HG03432 (cell line): ENCODE measurements around the gene TNIP3.
A peak's percentile ranks its signal among the peaks of the same experiment; 100 is the strongest.
"Not testable (repeated sequence)": the region's sequence is repeated elsewhere in the genome, so short reads cannot be mapped to it uniquely, and the experiment has no call there.

ENCODE experiments used
- ATAC-seq: cut with Tn5 transposase; IDR thresholded peaks from one replicate; pipeline ENCODE4 v1.9.1; 2021; ENCODE audit warnings: mild to moderate bottlenecking, moderate library complexity; ENCODE audit not compliant: unreplicated experiment

Gene TNIP3, protein sequence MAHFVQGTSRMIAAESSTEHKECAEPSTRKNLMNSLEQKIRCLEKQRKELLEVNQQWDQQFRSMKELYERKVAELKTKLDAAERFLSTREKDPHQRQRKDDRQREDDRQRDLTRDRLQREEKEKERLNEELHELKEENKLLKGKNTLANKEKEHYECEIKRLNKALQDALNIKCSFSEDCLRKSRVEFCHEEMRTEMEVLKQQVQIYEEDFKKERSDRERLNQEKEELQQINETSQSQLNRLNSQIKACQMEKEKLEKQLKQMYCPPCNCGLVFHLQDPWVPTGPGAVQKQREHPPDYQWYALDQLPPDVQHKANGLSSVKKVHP

DNA sequence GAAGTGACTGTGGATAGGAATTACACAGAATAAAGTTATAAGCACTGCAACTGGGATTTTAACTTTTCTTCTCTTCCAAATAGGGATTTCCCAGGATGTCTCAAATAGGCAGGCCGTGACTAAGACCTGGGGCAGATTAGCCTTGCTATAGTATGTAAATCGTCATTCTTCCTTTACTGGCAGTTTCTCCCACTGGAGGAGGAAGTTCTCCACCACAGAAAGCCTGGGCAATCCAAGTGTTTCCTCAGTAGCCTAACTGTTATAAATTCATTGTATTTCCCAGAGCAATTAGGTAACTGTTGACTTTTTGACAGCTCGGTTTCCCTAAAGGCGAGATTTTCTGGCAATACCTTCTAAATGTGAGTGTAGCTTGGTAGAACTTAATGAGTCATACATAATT, at the start of gene TNIP3:
TNIP3 (minus strand) TSS at position 31 of the 400 bp plus-strand sequence. CDS start 196 bp downstream, outside the sequence.
- ATAC-seq = no peak

GRCh38 chr4:121212806-121213205, 48.7 kb upstream of the TNIP3 start:
- ATAC-seq = no peak

DNA sequence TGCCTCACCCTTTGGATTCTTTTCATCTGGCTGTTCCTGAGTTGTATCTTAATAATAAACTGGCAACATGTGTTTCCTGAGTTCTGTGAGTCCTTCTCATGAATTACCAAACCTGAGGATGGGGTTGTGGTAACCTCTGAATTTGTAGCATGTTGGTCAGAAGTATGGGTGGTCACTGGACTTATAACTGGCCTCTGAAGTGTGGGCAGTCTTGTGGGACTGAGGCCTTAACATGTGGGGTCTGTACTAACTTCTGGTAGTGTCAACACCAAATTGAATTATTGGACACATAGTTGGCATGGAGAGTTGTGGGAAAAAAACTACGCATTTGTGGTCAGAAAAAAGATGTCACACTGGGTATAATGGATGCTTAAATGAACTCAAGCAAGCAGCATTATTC, 45.0 kb upstream of the TNIP3 start:
- no peak for ATAC-seq

GRCh38 chr4:121208244-121209007, 44.3 kb upstream of the TNIP3 start:
- ATAC-seq = no peak

DNA sequence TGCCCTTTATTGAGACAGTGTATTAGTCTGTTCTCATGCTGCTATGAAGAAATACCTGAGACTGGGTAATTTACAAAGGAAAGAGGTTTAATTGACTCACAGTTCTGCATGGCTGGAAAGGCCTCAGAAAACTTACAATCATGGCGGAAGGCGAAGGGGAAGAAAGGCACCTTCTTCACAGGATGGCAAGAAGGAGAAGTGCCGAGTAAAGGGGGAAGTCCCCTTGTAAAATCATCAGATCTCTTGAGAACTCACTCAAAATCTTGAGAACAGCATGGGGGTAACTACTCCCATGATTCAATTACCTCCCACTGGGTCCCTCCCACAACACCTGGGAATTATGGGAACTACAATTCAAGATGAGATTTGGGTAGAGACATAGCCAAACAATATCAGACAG, 41.7 kb upstream of the TNIP3 start:
- not testable (repeated sequence) for ATAC-seq

DNA sequence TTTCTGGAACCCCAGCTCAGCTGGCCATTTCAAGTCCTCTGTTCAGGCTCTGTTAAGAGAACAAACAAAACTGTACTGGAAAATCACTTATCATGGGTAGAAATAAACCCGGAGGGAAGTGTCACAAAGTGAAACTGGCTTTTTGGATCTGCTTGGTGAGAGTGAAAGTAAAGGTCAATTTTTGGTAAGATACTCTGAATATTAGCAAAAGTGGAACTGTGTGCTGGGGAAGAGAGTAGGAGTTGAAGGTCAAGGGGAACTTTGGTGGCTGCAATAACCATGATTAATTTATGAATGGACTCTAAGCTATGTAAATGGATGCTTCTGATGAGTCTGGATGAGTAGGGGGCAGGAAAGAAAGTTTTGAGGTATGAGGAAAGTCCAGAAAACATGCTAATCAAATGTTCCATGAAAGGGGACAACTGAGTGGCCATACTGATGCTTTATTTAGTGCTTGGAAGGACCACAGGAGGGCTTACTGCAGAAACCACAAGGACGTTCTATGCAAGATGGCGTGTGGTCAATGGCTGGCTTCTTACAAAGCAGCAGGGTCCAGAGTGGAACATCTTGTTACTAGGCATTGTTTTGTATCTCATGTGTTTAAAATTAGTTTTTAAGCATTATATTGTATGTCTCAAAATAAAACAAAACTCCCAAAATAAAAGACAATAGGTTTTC, 36.8 kb upstream of the TNIP3 start:
- peak; percentile 79 for ATAC-seq

GRCh38 chr4:121199742-121200561, 35.8 kb upstream of the TNIP3 start:
- ATAC-seq = peak; percentile 84

DNA sequence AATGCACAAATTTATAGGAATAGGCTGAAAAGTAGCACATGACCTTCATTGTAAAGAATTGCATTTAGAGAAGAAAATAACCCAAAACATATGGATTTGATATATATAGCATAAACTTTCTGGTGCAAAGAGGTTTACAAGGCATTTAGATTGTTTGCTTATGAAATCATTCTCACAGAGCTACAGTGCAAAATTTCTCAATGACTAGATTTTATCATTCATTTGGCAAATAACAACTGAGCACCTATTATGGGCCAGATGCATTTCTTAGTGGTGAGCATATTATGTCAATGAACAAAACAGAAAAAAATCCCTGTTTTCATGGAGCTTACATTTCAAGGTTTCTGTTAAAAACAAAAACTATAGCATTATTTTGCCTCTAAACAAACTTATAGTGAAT, 34.1 kb upstream of the TNIP3 start:
- ATAC-seq = no peak

DNA sequence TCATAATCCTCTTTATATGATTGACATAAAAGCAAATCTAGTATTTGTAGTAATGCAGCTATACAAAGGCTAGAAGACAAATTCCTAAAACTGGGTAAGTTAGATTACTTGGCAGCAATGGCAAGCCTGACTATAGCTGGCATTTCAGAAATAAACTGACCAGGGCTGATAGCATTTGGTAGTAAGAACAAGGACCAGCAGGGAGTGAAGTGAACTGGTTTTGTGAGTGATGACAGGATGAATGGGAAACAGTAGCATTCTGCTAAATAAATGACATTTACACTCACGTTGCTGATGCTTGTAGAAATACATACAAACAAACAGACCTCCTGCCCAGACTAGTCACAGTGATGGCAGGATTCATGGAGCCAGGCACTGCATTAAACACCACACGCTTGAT, 31.5 kb upstream of the TNIP3 start:
- no peak for ATAC-seq

- peak; percentile 42 for ATAC-seq
Measured at GRCh38 chr4:121192480-121192879, 28.4 kb upstream of the TNIP3 start.

- no peak for ATAC-seq
Measured at GRCh38 chr4:121192013-121192412, 27.9 kb upstream of the TNIP3 start.

- ATAC-seq = no peak
Measured at GRCh38 chr4:121191361-121191760, 27.2 kb upstream of the TNIP3 start.

GRCh38 chr4:121190389-121190788, 26.3 kb upstream of the TNIP3 start:
- ATAC-seq = no peak

DNA sequence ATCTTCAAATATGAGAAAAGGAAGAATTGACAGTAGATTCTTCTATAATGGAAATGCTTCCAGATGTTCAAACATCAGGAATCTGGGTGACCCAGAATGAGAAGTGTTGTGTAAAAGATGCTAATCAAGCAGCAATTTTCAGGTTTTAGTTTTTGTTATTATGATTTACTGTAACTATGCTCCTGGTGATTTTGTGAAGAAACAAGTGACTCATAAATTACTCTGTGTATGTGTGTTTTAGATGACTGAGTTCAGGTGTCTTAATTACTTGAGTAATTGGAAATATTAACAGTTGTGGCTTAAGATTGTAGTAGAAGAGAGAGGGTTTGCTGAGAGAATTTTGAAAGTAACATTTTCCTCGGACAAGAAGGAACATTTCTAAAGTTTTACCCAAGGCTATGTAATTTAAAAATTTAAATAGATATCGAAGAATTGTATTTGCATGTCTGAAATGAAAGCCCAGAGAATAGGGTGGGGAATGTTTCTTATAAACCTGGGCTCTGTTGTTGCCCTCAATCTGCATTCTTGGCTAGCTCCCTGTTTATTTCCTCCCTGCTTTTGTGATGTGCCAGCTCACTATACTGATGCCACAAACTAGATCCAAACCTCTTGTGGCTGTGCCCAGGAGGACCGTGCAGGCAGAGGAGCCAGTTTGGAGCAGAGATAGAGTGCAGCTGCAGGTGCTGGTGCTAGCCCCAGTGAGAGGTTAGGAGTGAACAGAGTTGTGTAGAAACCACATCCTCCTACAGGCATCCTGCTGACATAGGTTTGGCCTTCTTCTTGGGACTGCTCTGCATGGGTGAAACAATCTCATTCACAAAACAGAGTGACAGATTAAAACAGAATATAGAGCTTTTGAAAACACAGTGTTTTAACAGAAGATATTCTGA, 25.4 kb upstream of the TNIP3 start:
- ATAC-seq = peak; percentile 88

- ATAC-seq = no peak
Measured at GRCh38 chr4:121187206-121187605, 23.1 kb upstream of the TNIP3 start.

GRCh38 chr4:121185960-121186359, 21.8 kb upstream of the TNIP3 start:
- peak; percentile 67 for ATAC-seq

DNA sequence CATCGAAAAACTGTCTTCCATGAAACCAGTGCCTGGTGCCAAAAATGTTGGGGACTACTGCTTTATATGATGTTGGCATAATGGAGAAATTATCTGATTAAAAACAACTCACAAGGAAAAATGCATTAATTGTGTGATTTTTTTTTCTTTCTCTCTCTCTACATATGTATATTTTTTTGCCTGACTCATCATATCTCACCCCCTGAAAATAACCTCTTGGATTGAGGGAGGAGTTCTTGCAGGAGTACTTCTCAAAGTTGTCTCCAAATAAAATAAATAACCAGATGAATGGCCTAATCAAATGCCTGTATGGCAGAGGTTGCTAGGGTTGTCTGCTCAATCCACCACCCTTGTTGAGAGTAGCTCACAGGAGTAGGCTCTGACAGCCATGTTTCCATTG, 19.9 kb upstream of the TNIP3 start:
- ATAC-seq = no peak

GRCh38 chr4:121183361-121183760, 19.2 kb upstream of the TNIP3 start:
- ATAC-seq = no peak

DNA sequence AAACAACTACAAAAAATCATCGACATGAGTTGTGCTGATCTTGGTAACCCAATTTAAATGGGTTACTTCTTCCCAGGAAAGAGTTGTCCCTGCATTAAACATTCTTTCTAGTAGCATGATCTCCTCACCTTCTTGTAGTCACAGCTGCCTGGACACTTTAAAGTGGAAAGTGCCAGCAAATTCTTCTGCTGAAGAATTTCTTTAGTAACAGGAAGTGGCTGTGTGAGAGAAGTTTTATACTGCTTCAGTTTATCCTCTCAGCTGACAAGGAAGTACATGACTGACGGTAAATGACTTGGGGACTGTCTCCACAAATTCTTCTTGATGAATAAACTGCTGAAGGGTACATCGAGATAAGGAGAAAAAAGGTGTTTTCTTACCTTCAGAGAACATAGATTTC, 18.2 kb upstream of the TNIP3 start:
- ATAC-seq = no peak

DNA sequence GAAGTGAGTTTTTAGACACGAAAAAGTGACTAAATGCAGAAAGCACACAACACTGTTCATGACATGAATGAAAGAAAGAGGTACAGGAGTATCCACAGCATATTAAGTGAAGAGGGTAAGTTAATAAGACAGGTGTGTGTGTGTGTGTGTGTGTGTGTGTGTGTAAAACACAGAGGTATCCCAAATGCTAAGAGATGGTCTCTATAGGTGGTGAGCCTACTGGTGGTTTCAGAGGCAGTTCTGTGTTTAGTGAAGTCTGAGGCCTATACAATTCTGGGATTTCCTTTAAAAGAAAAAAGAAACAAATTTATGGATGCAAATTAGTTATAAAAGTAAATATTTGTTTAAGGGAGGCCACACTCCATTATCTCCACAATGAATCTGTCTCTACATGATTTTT, 17.4 kb upstream of the TNIP3 start:
- no peak for ATAC-seq
